Ascending aorta (tissue), 2 donors: ENCODE measurements around the gene ADCK2. TPM values are rescaled to one million over a fixed set of nuclear protein-coding genes. Genes with fewer than 3 reads are reported as not detected.

Experiments used
- DNase-seq, 2 donors: peaks; one replicate each; pipeline ENCODE4 v3.0.0-alpha.2; 2019; ENCODE audit warnings: low spot score in 2 of 2
- H3K27ac ChIP-seq, 2 donors: fragments of 200-600 bp; sonication (generic); one replicate each; pipeline ENCODE4 v1.5.1; 2016 to 2017; ENCODE audit warnings: mild to moderate bottlenecking in 1 of 2
- H3K27me3 ChIP-seq: fragments of 200-600 bp; sonication (generic); one replicate; pipeline ENCODE4 v1.5.1; 2017
- H3K36me3 ChIP-seq, 2 donors: fragments of 200-600 bp; sonication (generic); one replicate each; pipeline ENCODE4 v1.5.1; 2016
- H3K4me1 ChIP-seq, 2 donors: fragments of 200-600 bp; sonication (generic); one replicate each; pipeline ENCODE4 v1.5.1; 2016 to 2017; ENCODE audit warnings: mild to moderate bottlenecking in 1 of 2
- H3K4me3 ChIP-seq, 2 donors: fragments of 200-600 bp; sonication (generic); one replicate each; pipeline ENCODE4 v1.5.1; 2016 to 2017; ENCODE audit warnings: mild to moderate bottlenecking in 1 of 2
- H3K9me3 ChIP-seq, 2 donors: fragments of 200-600 bp; sonication (generic); one replicate each; pipeline ENCODE4 v1.5.1; 2016
- intact Hi-C: fragments of 100-400 bp; cut with DNase I; formaldehyde crosslinking; loops from one replicate; pipeline ENCODE4 v1.15.1; 2023
- total RNA-seq: library from RNA; depleted of rRNA; stranded (reverse); fragments of >200 nt; gene quantifications from one replicate; pipeline ENCODE4 v1.1.0, GENCODE V29; 2016
- TF ChIP-seq, protein P1 (sequence below), 3 experiments: fragments of 200-600 bp in 2 of 3; fragments of 450-650 bp in 1 of 3; sonication (generic) in 2 of 3; IDR thresholded peaks; one replicate each; pipeline ENCODE4 v1.5.1; 2016 to 2019; ENCODE audit warnings: antibody characterized with exemption in 3 of 3, mild to moderate bottlenecking in 1 of 3, moderate library complexity in 1 of 3

Gene ADCK2
- total RNA-seq, 1 donor from 2014 or later, result 46.1 TPM

DNA sequence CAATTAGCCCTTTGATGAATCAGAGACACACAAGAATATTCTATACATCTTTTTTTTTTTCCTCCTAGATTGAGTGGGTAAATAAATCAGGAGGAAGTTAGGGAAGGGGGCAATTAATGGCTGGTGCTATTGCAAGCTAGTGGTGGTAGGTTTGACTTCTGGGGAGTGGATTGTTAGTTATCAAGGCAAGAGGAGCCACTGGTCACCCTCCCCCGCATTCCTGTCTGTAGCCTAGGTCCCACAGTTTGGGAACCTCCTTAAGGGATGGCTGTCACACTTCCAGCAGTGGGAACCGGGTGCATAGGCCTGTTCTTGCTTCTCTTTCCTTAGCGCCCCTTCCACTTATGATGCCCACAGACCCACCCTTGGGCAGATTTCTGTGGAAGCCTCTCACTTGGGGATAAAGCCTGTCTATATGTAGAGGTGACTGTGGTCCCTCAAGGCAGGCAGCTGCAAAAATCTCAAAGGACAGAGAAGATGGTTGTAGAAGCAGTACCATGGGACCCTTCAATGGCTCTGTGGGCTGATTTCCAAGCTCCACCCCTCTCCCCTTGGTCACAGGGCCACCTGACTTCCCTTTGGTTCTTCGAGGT, 2.3 kb upstream of the ADCK2 start:
- Histone ChIP-seq H3K36me3 (no peaks in the 10 kb centered on the region), H3K9me3 (no peaks in the 10 kb centered on the region), H3K27me3 (no peaks in the 10 kb centered on the region), H3K4me1 (peaks cover 0 to 13% of the 10 kb centered on the region in 2 donors), H3K27ac (no peak overlapping the region), H3K4me3 (no peak overlapping the region)
- intact Hi-C loops, result loop anchor here (5.0 kb wide), 1 partner anchor 273 kb away; the partner anchor contains the start of gene SLC37A3
- no peak for DNase-seq
- TF ChIP-seq, protein P1, sequence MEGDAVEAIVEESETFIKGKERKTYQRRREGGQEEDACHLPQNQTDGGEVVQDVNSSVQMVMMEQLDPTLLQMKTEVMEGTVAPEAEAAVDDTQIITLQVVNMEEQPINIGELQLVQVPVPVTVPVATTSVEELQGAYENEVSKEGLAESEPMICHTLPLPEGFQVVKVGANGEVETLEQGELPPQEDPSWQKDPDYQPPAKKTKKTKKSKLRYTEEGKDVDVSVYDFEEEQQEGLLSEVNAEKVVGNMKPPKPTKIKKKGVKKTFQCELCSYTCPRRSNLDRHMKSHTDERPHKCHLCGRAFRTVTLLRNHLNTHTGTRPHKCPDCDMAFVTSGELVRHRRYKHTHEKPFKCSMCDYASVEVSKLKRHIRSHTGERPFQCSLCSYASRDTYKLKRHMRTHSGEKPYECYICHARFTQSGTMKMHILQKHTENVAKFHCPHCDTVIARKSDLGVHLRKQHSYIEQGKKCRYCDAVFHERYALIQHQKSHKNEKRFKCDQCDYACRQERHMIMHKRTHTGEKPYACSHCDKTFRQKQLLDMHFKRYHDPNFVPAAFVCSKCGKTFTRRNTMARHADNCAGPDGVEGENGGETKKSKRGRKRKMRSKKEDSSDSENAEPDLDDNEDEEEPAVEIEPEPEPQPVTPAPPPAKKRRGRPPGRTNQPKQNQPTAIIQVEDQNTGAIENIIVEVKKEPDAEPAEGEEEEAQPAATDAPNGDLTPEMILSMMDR (IDR thresholded peaks at IDR 0.05), result no peak

DNA sequence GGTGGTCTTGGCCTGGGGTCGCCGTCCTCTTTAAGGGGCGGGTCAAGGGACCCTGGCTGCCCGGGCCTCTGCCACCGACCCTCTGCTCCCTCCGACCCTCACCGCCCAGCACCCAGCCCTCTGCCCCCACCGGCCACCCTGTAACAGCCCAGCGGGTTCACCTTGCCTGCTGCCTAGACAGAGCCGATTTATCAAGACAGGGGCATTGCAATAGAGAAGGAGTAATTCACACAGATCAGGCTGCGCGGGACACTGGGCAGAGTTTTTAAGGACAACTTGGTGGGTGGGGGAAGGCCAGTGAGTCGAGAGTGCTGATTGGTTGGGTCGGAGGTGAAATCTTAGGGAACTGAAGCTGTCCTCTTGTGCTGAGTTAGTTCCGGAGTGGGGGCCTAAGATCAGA, 779 bp upstream of the ADCK2 start:
- Histone ChIP-seq H3K36me3 (no peaks in the 10 kb centered on the region), H3K4me3 (peak overlapping the region in 1 of 2 donors; percentile 99), H3K27me3 (no peaks in the 10 kb centered on the region), H3K27ac (no peak overlapping the region), H3K4me1 (peaks cover 0 to 15% of the 10 kb centered on the region in 2 donors), H3K9me3 (no peaks in the 10 kb centered on the region)
- intact Hi-C loops, result loop anchor here (5.0 kb wide), 1 partner anchor 275 kb away; the partner anchor contains the start of gene SLC37A3
- no peak for DNase-seq
- TF ChIP-seq, protein P1 (IDR thresholded peaks at IDR 0.05), result no peak

DNA sequence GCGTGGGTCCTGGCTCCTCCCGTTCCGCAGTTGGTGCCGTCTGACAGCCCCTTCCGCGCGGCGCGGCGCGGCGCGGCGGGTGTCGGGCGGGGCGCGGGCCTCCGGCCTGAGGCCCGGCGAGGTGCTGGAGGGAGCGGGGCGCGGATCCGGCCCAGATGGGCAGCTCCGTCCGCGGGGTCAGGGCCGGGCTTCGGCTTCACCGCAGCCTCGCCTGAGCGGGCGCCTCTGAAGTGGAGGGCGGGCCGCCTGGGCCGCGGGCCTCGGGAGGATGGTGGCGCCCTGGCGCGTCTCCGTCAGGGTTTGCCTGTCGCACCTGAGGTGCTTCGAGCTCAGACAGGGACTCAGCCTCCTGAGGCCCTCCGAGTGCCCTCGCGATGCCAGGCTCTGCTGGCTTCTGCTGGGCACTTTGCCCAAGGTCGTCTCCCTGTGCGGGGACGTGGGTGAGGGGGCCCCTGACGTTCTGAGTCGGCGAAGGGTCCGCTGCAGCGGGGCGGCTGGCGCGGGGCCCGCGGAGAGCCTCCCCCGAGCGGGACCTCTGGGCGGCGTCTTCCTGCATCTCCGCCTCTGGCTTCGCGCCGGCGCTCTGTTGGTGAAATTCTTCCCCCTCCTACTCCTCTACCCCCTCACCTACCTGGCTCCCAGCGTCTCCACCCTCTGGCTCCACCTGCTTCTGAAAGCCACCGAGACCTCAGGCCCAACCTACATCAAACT, 473 bp downstream of the ADCK2 start:
- H3K27ac ChIP-seq, result peak overlapping the region; percentile 83 to 87
- H3K4me3 ChIP-seq, result peak overlapping the region; percentile 95 to 99
- peaks cover 0 to 15% of the 10 kb centered on the region in 2 donors for H3K4me1 ChIP-seq
- intact Hi-C loops, result loop anchor here (5.0 kb wide), 1 partner anchor 276 kb away; the partner anchor contains the start of gene SLC37A3
- H3K9me3 ChIP-seq, result no peaks in the 10 kb centered on the region
- TF ChIP-seq, protein P1 (IDR thresholded peaks at IDR 0.05), result no peak
- peaks cover 1 to 3% of the 10 kb centered on the region in 2 donors for H3K36me3 ChIP-seq
- no peaks in the 10 kb centered on the region for H3K27me3 ChIP-seq
- peak in 1 of 2 donors; percentile 67 for DNase-seq

DNA sequence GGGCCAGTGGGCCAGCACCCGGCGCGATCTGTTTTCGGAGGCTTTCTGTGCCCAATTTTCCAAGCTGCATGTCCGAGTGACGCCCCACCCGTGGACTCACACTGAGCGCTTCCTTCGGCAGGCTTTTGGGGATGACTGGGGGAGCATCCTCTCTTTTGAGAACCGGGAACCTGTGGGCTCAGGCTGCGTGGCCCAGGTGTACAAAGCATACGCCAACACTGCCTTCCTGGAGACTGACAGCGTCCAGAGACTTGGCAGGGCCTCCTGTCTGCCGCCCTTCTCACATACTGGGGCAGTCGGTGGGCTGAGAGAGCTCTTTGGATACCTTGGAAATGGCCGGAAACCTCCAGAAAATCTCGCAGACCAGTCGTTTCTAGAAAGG, 1.0 kb downstream of the ADCK2 start:
- H3K4me1 ChIP-seq, result peaks cover 0 to 15% of the 10 kb centered on the region in 2 donors
- peak overlapping the region; percentile 95 to 99 for H3K4me3 ChIP-seq
- DNase-seq, result no peak
- TF ChIP-seq, protein P1 (IDR thresholded peaks at IDR 0.05), result no peak
- intact Hi-C loops, result loop anchor here (2.0 to 5.0 kb wide), 2 partner anchors 276 to 341 kb away; partner anchors contain the start of genes MRPS33 and SLC37A3
- peaks cover 6 to 7% of the 10 kb centered on the region in 2 donors for H3K36me3 ChIP-seq
- peak overlapping the region; percentile 83 to 87 for H3K27ac ChIP-seq
- no peaks in the 10 kb centered on the region for H3K9me3 ChIP-seq
- no peaks in the 10 kb centered on the region for H3K27me3 ChIP-seq

DNA sequence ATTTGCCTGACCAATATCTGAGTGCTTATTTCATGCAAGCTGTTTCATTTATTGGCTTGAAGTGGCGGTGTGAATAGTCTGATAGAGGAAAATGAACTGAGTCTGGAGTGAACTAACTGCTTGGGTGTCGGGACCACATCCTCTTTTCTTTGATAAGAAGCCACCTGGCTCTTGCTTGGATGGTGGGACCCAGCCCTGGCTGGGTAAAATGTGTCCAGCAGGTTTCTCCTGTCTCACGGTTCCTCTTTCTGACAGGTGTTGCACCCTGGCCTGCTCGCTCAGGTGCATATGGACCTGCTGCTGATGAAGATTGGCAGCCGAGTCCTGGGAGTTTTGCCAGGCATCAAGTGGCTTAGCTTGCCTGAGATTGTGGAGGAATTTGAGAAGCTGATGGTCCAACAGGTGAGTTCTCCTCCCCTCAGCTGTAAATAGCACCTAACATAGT, 1.6 kb downstream of the ADCK2 start:
- H3K27ac ChIP-seq, result peak overlapping the region; percentile 83 to 87
- intact Hi-C loops, result loop anchor here (2.0 to 5.0 kb wide), 2 partner anchors 277 to 340 kb away; partner anchors contain the start of genes MRPS33 and SLC37A3
- H3K4me1 ChIP-seq, result peaks cover 0 to 15% of the 10 kb centered on the region in 2 donors
- no peaks in the 10 kb centered on the region for H3K27me3 ChIP-seq
- H3K9me3 ChIP-seq, result no peaks in the 10 kb centered on the region
- peaks cover 12 to 13% of the 10 kb centered on the region in 2 donors for H3K36me3 ChIP-seq
- DNase-seq, result no peak
- TF ChIP-seq, protein P1 (IDR thresholded peaks at IDR 0.05), result no peak
- H3K4me3 ChIP-seq, result peak overlapping the region; percentile 95 to 99
